Endothelial cell (in vitro differentiated cells): Measurements from ENCODE around the gene SAGE1. TPM values are rescaled to one million over a fixed set of nuclear protein-coding genes. Genes with fewer than 3 reads are reported as not detected.
"Not testable (repeated sequence)": the region's sequence is repeated elsewhere in the genome, so short reads cannot be mapped to it uniquely, and the experiment has no call there.

Source experiments
- DNase-seq: peaks from one replicate; pipeline ENCODE4 v3.0.0; 2021; ENCODE audit warnings: low spot score
- H3K27ac Mint-ChIP-seq: one replicate; pipeline ENCODE4 v1.8.0; 2021; ENCODE audit warnings: mixed read lengths, inconsistent platforms; ENCODE audit not compliant: unreplicated experiment
- H3K27me3 Mint-ChIP-seq: one replicate; pipeline ENCODE4 v1.8.0; 2021; ENCODE audit warnings: mild to moderate bottlenecking, moderate library complexity, mixed read lengths, inconsistent platforms; ENCODE audit not compliant: unreplicated experiment
- H3K36me3 Mint-ChIP-seq: one replicate; pipeline ENCODE4 v1.8.0; 2021; ENCODE audit warnings: mild to moderate bottlenecking, low read depth, mixed read lengths, inconsistent platforms; ENCODE audit not compliant: unreplicated experiment
- H3K4me1 Mint-ChIP-seq: one replicate; pipeline ENCODE4 v1.8.0; 2021; ENCODE audit warnings: mild to moderate bottlenecking, mixed read lengths, inconsistent platforms; ENCODE audit not compliant: unreplicated experiment
- H3K4me3 Mint-ChIP-seq: one replicate; pipeline ENCODE4 v1.8.0; 2021; ENCODE audit warnings: mild to moderate bottlenecking, mixed read lengths, inconsistent platforms; ENCODE audit not compliant: unreplicated experiment
- H3K9me3 Mint-ChIP-seq: one replicate; pipeline ENCODE4 v1.8.0; 2021; ENCODE audit warnings: mixed read lengths, inconsistent platforms; ENCODE audit not compliant: unreplicated experiment
- CTCF ChIP-seq: fragments of 200-600 bp; sonication (generic); IDR thresholded peaks from one replicate; pipeline ENCODE4 v1.5.0; 2021; ENCODE audit warnings: antibody characterized with exemption; ENCODE audit not compliant: unreplicated experiment
- long read RNA-seq: library from polyadenylated mRNA; unstranded; transcript quantifications from one replicate; pipeline ENCODE4 v2.0.0, GENCODE V29; 2020; ENCODE audit not compliant: unreplicated experiment
- total RNA-seq: library from RNA; stranded (reverse); fragmentation: NEBNext Ultra II Directional; extraction: Animal tissue kit (Norgen Biotek cat#: 25700); gene quantifications from one replicate; pipeline ENCODE4 v1.2.1, GENCODE V29; 2021; ENCODE audit not compliant: unreplicated experiment

The SAGE1 gene
- total RNA-seq = 0.15 TPM
- long read RNA-seq = 0 reads

- no peaks in the 10 kb centered on the region for H3K27me3 Mint-ChIP-seq
- no peak within 1 kb of the TSS for H3K27ac Mint-ChIP-seq
- H3K9me3 Mint-ChIP-seq = no peaks in the 10 kb centered on the region
- H3K36me3 Mint-ChIP-seq = no peaks in the 10 kb centered on the region
- H3K4me1 Mint-ChIP-seq = no peaks in the 10 kb centered on the region
- no peak within 1 kb of the TSS for H3K4me3 Mint-ChIP-seq
- TF ChIP-seq CTCF = no peak
- DNase-seq = no peak
These were observed at the start of gene SAGE1, which contains the start of gene CT45A10 for GRCh38 chrX:135893294-135893817. TSS of gene SAGE1 (plus strand) at chrX:135893716. CDS start at chrX:135896243, 2,527 bp downstream. TSS of gene CT45A10 (minus strand) at chrX:135893444. CDS start at chrX:135885344, 8,100 bp downstream.

- H3K27ac Mint-ChIP-seq, H3K4me1 Mint-ChIP-seq, H3K36me3 Mint-ChIP-seq, H3K4me3 Mint-ChIP-seq, DNase-seq, H3K9me3 Mint-ChIP-seq, H3K27me3 Mint-ChIP-seq: not testable (repeated sequence)
These were observed 39.1 kb upstream of the SAGE1 start, which contains the start of gene CT45A8 for GRCh38 chrX:135854438-135854837. TSS of gene CT45A8 (minus strand) at chrX:135854538. CDS start at chrX:135850783, 3,755 bp downstream.

- DNase-seq, H3K4me1 Mint-ChIP-seq, H3K27ac Mint-ChIP-seq, H3K9me3 Mint-ChIP-seq, H3K4me3 Mint-ChIP-seq, H3K27me3 Mint-ChIP-seq, H3K36me3 Mint-ChIP-seq: not testable (repeated sequence)
These were observed 21.8 kb upstream of the SAGE1 start, which contains the start of gene CT45A9 for GRCh38 chrX:135871712-135872111. TSS of gene CT45A9 (minus strand) at chrX:135871812. CDS start at chrX:135868061, 3,751 bp downstream.

GRCh38 chrX:135882741-135883140 is 10.8 kb upstream of the SAGE1 start:
- H3K4me3 Mint-ChIP-seq, H3K27ac Mint-ChIP-seq, H3K9me3 Mint-ChIP-seq, H3K36me3 Mint-ChIP-seq, DNase-seq, H3K4me1 Mint-ChIP-seq, H3K27me3 Mint-ChIP-seq: not testable (repeated sequence)

GRCh38 chrX:135888230-135888629 is 5.3 kb upstream of the SAGE1 start:
- not testable (repeated sequence) for DNase-seq, H3K4me3 Mint-ChIP-seq, H3K27ac Mint-ChIP-seq, H3K4me1 Mint-ChIP-seq, H3K9me3 Mint-ChIP-seq, H3K36me3 Mint-ChIP-seq, H3K27me3 Mint-ChIP-seq

- not testable (repeated sequence) for H3K4me3 Mint-ChIP-seq, DNase-seq, H3K4me1 Mint-ChIP-seq, H3K36me3 Mint-ChIP-seq, H3K9me3 Mint-ChIP-seq, H3K27ac Mint-ChIP-seq, H3K27me3 Mint-ChIP-seq
- peak; percentile 15 for TF ChIP-seq CTCF
These were observed 4.5 kb upstream of the SAGE1 start for GRCh38 chrX:135888976-135889375.

GRCh38 chrX:135890087-135890585 is 3.4 kb upstream of the SAGE1 start:
- Mint-ChIP-seq H3K4me1 (no peaks in the 10 kb centered on the region), H3K9me3 (no peaks in the 10 kb centered on the region), H3K4me3 (no peak overlapping the region), H3K27me3 (no peaks in the 10 kb centered on the region), H3K36me3 (no peaks in the 10 kb centered on the region), H3K27ac (no peak overlapping the region)
- DNase-seq = no peak
- TF ChIP-seq CTCF = no peak
